T-helper 9 cell (primary cell): ENCODE results near the gene PEAK1.

Experiments
- DNase-seq: peaks from one replicate; pipeline ENCODE4 v3.0.0-alpha.2; 2020

Gene PEAK1

DNA sequence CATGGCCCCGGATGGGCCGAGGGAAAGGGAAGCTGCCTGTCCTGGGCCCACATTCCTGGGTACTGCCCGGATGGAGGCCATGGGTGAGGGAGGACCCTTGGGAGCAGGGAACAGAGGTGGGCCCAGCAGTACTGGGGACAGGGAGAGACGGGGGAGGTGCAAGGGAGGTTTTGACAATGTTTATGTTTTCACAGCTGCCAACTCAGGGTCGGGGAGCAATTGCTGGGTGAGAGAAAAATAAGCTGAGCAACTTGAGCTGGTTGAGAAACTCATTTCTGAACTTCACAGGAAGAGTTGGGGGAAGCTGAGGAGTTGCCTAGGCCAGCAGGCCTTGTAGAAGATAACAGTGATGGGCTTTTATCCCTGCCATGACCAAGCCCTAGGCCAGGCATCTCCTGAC lies 337.9 kb downstream of the PEAK1 start:
- no peak for DNase-seq

DNA sequence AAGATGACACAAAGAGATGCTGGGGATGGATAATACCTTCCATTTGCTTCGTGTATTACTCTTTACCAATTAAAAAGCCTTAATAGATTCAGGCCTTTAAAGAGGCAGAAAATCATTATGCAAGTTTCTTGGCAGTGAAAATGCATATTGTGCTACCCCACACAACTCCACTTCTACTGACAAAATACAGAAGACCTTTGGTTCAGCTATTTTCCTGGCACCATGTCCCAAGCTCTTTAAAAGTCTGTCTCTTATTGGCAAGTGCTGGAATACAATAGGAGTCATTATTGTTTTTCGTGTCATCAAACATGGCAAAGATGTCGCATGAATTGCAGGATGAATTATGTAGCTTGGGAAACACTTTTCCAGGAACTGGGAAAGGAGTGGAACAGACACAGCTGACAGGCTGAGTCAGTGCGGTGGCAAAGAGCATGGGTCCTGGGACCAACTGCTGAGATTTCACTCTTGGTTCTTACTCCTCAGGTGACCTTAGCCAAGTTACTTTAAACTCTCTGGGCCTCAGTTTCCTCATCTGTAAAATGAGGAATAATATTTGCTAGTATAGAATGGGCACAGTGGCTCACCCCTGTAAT lies 343.5 kb downstream of the PEAK1 start:
- DNase-seq: no peak

DNA sequence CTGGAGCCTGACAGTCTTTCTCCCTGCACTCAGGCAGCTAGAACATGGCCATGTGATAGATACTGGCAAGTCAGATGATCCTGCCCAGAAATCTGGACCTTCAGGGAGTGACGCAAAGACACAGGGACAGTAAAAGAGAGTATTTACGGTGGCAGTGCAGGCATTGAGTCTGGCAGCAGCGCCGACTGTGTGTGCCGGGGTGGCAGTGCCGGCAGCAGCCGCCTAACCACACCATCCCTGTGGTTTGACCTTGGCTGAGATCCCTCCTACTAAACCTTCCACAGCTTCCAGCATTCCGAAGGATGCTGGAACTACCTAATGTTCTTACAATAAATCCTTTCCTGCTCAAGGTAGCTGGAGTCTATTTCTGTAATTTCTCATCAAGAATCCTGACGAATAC lies 344.4 kb downstream of the PEAK1 start:
- DNase-seq: no peak

DNA sequence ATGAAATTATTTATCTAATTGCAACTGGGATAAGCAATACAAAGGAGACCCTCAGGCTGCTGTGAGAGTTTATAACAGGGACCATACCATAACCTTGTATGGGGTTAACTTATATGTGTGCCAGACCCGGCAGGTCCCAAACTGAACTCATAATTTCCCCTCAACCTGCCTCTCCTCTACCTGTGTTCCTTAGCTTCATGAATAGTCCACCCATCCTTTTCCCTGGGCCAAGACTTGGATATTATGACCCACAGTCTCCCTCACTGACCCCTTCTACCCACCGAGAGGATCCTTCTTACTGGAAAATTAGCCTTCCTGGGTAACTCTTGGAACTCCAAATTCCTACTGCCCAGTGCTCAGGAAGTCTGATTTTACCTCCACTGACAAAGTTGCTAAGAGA lies 345.6 kb downstream of the PEAK1 start:
- no peak for DNase-seq

DNA sequence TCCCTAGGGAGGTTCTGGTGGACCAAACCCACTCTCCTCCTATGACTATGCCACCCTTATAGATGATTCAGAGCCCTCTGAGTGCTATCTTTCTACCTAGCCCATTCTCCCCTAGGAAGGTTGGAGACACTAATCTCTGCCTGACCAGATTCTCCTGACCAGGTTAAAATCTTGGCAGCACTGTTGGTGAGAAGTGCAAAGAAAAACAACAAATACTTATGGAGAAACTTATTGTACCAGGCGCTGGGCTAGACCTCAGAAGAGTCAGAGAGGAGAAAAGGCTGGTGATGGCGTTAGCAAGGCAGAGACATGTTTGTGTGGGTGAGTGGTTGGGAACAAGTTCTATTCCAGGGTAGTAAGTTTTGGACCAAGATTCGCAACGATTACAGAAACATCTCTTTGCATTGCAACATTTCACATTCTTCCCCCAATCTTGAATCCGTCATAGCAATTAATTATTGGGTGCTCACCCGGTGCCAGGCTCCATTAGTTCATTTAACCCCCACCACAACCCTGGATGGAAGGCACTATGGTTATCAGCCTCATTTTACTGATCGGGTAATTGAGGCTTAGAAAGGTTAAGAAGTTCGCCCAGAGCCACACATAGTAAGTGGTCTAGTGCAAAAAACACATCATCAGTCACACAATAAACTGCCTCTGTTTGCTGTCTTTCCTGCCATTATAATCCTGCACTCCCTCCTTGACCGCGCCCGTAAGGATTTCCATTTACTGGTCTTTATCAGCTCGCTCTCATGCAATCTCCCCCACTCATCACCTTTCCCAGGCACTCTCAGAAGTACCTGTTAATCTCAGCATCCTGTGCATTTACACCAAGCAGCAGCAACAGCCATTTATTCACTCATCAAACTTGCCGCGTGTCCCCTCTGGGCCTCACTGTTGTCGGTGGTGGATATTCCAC lies 348.3 kb downstream of the PEAK1 start:
- no peak for DNase-seq

DNA sequence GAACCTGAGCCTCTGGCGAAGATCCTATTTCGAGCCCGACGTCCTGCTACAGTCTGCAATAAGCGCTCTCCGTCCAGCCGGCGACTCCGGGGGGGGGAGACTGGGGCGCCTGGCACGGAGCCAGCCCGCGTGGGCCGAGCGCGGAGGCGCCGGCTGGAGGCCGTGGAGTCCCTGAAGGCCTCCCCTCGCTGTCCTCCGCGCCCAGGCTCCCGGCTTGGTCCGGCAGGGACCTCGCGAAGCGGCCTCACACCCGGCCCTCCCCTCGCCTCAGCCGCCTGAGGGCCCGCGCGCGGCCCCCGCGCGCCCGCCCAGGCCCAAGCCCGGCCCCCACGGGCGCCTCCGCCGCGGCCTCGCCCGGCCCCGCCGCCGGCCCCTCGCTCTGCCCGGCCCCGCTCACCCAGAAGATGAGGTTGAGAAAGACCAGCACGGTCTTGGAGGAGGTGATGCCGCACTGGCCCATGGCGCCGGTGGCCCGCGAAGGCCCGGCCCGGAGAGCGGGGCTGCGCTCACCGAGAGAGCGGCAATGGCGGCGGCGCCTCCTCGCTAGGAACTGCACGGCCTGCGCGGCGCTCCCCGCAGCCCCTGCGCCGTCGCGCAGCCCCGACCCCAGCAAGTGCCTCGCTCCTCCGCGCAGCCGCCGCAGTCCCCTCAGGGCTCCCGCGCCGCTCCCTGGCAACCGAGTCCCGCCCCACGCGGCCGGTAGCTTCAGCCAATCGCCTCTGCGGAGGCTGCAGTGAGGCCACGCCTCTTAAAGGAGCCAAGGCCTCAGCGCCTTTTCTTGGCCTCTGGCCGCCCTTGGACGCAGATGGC lies 349.2 kb downstream of the PEAK1 start, which contains the start of gene TSPAN3:
Gene TSPAN3, minus strand, starts transcription at position 615 of the 810 bp plus-strand sequence. Its CDS starts 155 bp downstream, at position 460.
- peak; percentile 88 for DNase-seq

DNA sequence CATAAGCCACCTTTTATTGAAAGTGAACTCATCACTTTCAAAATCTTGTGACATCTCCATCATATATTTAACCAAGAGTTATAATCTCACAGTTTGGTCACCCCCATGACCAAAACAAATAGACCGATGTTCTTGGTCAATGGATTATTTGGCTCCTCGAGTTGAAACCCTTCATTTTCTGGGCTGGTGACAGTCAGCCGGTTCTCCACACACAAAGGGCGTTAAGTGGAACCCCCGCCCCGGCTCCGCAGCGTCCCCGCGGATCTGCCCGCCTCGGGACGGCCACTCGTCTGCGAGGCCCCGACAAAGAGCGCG lies 349.8 kb downstream of the PEAK1 start:
- DNase-seq: no peak

DNA sequence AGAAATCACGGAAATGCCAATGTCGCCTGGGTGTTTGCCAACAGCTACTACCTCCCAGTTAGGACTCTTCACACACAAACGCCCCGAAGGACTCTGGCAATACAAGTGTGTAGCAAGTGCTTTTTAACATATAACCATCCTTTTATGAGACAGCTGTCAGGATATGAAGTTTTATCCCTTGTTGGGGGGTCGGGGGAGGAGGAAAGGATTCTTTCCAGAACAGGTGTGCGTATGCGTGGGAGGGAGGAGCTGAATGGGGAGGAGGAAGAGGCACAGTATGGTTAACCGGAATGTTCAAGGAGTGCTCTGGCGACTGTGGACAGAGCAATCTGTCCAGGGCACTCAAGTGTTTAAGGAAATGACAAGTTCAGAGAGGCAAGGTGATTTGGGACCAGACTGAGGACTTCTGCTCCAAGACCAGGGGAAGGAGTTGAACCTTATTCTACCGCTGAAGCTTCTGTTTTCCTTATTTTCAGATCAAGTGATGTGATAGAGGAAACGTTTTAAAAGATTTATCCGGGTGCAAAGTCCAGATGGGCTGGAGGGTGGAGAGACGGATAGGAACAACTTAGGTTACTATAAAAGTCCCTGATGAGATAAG lies 350.3 kb downstream of the PEAK1 start:
- no peak for DNase-seq

DNA sequence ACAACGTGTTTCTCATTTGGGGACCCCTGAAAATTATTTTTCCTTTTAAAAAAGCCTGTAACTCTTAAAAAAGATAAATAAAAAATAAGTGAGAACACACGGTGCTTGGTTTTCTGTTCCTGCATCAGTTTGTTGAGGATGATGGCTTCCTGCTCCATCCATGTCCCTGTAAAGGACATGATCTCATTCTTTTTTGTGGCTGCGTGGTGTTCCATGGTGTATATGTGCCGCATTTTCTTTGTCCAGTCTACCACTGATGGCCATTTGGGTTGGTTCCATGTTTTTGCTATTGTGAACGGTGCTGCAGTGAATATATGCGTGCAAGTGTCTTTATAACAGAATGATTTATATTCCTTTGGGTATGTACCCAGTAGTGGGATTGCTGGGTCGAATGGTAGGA lies 351.3 kb downstream of the PEAK1 start:
- no peak for DNase-seq

DNA sequence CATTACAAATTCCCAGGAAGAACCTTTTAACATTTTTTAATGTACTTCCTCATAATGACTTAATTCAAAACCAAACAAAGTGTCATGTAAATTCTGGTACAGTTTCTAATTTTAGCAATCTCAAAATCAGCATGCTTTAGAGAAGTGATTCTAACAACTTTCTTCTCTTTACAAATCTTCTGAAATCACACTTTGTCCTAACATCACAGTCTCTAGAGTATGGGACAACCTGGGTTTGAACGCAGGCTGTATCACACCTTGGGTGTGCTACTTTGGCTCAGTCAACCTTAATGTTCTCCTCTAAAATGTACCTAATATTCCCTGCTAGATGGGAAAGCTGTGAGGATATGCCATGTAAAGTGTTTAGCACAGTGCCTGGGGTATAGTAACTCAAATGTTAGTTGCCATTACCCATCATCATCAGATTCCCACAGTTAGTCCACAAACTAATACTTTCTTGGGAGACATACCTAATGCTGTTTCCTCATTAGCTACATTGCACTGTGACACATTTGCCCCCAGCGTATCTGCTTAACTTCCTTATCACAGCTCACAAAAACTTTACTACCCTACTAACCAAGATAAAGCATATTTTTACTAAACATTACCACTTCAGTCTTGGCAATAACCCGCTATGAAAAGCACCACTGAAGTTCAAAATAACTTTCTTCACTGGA lies 352.1 kb downstream of the PEAK1 start:
- DNase-seq: no peak

DNA sequence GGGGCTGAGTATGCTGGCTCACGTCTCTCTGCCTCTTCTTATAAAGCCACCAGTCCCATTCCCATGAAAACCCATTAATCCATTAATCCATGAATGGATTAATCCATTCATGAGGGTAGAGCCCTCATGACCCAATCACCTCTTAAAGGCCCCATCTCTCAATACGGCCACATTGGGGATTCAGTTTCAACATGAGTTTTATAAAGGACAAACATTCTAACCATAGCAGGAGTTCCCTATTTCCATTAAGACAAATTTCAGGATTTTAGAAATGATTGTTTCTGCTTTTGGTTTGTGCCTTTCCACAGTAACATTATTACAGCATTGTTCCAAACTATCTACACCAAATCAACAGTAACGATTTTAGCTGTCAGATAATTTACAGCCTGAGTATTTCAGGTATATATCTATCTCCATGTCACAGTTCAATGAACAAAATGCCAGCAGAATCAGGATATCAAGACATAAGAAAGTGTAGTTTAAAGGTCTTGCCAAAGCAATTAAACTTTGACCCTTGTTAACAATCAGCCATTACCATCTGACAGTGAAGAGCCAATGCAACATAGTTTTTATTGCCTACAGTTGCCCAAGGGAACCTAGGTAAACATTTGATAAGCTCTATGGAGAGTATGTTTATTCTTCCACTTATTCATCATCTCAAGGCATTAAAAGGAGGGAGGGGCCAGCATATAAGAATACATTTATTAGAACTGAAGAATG lies 352.8 kb downstream of the PEAK1 start:
- DNase-seq: no peak

DNA sequence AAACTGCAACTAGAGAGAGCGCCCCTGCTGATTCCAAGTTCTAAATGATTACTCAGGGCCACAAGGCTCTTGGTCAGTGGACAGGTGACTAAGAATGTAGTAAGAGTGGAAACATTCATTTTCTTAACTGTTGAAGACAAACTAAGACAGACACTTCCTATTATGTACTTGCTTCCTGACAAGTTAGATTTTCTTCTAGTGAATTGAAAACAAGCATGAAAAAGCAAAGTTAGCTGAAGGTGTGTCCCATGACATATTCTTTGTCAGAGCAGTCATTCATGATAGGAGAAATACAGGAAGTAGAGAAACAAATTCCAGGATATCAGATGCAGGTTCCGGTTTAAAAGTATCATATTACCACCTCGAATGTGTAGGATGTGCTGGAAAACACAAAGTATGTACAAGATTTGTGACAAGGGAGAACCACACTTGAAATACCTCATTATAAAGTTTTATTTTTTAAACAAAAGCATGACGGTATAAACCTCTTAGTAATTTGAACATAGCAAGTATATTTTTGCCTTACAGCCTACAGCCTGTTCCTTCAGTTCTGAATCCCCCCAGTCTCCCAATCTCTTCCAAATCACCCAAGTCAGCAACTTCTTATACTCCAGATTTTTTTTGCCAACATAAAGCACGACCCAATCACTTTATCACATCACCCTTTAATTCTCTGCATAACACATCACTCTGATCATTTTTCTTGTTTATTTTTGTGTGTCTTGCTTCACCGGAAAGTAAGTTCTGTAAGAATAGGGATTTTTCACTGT lies 355.2 kb downstream of the PEAK1 start:
- no peak for DNase-seq

DNA sequence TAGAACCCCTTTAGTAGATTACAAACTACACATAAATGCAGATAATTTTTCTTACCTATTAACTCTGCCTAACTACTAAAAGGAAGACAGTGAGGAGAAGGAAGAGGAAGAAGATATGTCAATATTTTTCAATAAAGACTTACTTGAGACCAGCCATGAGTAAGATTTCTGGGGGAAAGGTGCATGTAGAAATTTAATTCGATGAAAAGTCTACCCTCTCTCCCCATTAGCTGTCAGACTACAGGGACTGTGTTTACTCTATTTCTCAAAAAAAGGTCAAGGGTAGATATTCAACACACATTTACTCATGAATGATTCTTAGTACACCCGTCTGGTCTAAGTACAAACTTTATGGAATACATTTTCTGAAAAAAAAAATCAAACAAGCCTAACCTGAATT lies 355.8 kb downstream of the PEAK1 start:
- DNase-seq: no peak

DNA sequence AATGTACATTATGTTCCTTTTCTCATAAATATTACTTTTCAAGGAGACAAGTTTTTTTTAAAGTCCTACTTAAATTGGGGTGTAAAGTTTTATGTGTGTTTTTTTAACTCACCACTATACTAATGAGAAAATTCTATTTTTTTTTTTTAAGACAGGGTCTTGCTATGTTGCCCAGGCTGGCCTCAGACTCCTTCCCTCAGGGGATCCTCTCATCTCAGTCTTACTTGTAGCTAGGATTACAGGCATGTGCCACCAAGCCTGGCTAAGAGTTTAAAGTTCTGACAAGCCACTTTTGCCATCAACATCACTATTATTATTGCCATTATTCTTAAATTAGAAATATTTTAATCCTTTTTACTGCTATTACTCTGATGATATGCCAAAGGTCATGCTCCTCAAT lies 356.7 kb downstream of the PEAK1 start:
- DNase-seq: no peak

DNA sequence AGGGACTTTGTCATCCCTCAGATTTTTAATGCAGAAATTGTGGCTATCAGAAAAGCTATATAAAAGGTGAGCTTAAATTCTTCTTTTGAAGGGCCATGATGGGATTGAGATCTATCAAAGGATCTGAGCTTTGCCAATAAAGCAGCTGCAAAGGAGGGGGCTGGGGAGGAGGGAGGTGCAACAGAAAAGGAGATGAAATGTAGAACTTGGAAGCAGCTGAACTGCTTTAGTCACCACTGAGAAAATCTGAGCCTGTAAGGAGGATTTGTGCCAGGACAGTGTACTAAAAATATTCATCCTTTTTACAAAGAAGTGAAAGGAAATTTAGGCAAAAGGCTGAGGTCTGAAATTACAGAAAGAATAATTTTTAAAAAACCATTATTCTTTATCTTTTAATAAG lies 359.4 kb downstream of the PEAK1 start:
- no peak for DNase-seq

DNA sequence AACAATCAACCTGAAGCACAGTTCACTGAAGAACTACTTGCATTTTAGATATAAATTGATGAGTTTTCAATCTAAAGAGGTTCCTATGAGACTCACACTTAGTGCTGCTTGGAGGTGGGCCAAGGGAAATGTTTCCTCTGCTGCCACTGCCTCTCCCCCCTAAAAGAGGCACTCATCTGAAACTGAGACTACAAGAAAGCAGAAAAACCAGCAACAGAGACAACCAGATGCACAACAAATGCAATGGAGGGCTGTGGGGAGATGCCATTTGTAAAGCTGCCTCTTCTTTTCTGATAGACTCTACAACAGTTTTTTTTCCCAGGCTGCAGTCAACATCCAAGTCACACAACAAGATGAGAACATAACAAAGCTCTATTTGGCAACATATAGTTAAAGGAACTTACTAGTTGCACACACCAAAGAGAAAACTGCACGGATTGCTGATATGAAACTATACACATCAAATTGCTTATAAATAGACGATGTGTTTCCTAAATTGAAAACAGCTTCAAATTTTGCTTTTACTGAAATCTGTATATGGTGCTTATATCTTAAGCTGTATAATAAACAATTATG lies 360.0 kb downstream of the PEAK1 start:
- no peak for DNase-seq

DNA sequence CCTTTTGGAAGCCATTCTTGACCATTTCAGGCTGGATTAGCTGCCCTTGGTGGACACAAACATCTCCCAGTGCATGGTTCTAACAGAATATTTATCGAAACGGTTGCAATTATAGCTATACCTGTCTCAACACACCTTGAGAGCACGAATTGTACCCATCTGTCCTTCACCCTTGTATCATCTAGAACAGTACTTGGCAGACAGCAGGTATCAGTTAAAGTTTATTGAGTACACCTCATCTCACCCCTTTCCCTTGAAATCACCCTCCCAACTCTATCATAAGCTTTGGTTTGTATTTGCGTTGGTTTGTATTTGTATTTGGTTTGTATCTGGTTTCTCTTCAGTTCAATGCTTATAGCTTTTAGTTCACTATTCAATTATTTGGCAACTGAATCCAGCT lies 361.4 kb downstream of the PEAK1 start:
- DNase-seq: no peak

DNA sequence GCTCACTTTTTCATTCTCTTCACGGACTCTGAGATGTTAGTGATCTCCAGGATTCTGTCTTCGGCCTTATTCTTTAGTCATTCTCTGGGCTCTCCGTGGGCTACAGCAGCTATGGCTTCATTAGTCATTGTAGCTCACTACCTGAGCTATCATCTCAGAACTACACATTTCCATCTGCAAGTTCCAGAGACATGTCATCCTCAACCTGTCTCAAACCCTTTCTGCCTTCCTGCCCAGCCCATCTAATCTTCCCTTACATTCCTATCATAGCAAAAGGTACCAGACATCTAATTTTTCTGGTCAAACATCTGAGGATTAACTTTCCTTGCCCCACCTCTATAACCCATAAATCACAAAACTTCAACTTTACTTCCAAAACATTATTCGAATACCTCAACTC lies 362.2 kb downstream of the PEAK1 start:
- DNase-seq: no peak

DNA sequence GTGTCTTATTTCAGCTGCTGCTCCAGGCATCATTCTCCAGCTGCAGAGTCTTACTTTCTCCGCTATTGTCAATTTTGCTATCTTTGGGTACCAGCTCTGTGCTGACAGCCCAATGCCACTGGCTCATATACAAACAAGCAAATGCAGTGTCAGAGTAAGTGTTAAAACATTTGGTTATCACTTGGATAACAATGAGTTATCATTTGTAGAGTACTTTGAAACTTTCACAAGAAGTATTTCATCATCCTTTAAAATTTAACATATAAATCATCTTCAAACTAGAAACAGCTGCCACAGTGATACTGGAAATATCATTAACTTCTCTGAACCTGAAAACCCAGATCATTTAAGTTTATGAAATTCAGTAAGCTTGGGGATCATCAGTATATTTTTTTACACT lies 362.8 kb downstream of the PEAK1 start:
- no peak for DNase-seq

DNA sequence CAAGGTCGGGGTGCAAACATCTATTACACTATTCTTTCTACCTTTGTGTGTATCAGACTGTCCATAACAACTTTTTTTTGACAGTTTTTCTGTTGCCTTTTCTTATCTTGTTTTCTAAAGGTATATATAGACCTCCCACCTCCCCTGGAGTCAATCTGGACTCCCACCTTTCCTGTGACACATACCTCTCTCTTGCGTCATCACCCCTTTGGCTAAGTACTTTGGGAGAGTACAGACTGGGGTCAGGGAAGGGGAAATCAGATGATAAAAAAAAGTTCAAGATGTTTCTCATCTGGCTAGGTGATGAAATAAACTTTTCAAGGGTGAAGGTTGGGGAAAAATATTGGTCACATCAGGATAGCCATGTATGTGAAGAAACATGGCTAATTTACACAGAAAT lies 366.2 kb downstream of the PEAK1 start:
- DNase-seq: no peak

DNA sequence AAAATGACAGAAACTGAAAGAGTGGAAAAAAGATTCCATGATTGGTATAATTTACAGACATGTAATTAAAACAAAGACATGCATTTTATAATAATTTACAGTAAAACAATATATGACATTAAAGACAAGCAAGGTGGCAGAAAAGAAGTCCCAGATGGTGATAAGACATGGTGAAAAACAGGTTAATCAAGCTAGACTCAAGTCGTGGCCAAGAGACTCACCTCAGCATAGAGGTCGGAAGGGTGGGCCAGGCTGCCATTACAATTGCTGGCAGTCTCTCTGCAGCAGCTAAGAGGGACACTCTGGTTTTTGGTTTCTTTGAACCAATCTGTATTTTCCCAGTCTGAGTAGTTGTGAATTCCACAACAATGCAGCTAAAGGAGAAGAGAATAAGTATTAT lies 367.3 kb downstream of the PEAK1 start:
- no peak for DNase-seq
